ENCODE results near the gene LLGL2. TPM values are rescaled to one million over a fixed set of nuclear protein-coding genes. Genes with fewer than 3 reads are reported as not detected.
"Not testable (repeated sequence)": the region's sequence is repeated elsewhere in the genome, so short reads cannot be mapped to it uniquely, and the experiment has no call there.

LLGL2 gene
- under 1 TPM; 0.14 to 0.55 (median 0.46) TPM for total RNA-seq (2021; fragmentation: NEBNext Ultra II Directional; extraction: Animal tissue kit (Norgen Biotek cat#: 25700))
- long read RNA-seq: 0 reads

GRCh38 chr17:75524970-75525805 is at the start of gene LLGL2:
TSS of gene LLGL2 (plus strand) at chr17:75525697. CDS start at chr17:75543427, 17,730 bp downstream.
- DNase-seq: no peak
- H3K4me1 Mint-ChIP-seq (ENCODE audit: low read depth): no peaks in the 10 kb centered on the region
- no peak within 1 kb of the TSS for H3K27ac Mint-ChIP-seq
- no peaks in the 10 kb centered on the region for H3K36me3 Mint-ChIP-seq (ENCODE audit: low read depth)
- H3K4me3 Mint-ChIP-seq: peak within 1 kb of the TSS; percentile 28; the same call in 1 of the 2 replicates
- no peaks in the 10 kb centered on the region for H3K9me3 Mint-ChIP-seq
- TF ChIP-seq CTCF (IDR thresholded peaks at IDR 0.05): peak; percentile 51
- peaks cover 8% of the 10 kb centered on the region for H3K27me3 Mint-ChIP-seq (ENCODE audit: insufficient read depth)

GRCh38 chr17:75475851-75476250 is 49.6 kb upstream of the LLGL2 start:
- Mint-ChIP-seq H3K27ac (no peak overlapping the region), H3K9me3 (no peaks in the 10 kb centered on the region), H3K4me1 (ENCODE audit: low read depth) (no peaks in the 10 kb centered on the region), H3K4me3 (no peak overlapping the region), H3K27me3 (ENCODE audit: insufficient read depth) (peaks cover 2% of the 10 kb centered on the region; the same call in 1 of the 2 replicates), H3K36me3 (ENCODE audit: low read depth) (0 out of 2 replicates have a peak, but pooled peaks cover 7% of the 10 kb centered on the region)
- DNase-seq: no peak
- TF ChIP-seq CTCF (IDR thresholded peaks at IDR 0.05): no peak

GRCh38 chr17:75476271-75476671 is 49.2 kb upstream of the LLGL2 start:
- no peak overlapping the region for H3K4me3 Mint-ChIP-seq
- no peak overlapping the region for H3K27ac Mint-ChIP-seq
- no peaks in the 10 kb centered on the region for H3K4me1 Mint-ChIP-seq (ENCODE audit: low read depth)
- H3K27me3 Mint-ChIP-seq (ENCODE audit: insufficient read depth): peaks cover 2% of the 10 kb centered on the region; the same call in 1 of the 2 replicates
- H3K9me3 Mint-ChIP-seq: no peaks in the 10 kb centered on the region
- TF ChIP-seq CTCF (IDR thresholded peaks at IDR 0.05): no peak
- H3K36me3 Mint-ChIP-seq (ENCODE audit: low read depth): 0 out of 2 replicates have a peak, but pooled peaks cover 7% of the 10 kb centered on the region
- no peak for DNase-seq

- no peak for TF ChIP-seq CTCF (IDR thresholded peaks at IDR 0.05)
- Mint-ChIP-seq H3K9me3 (no peaks in the 10 kb centered on the region), H3K4me1 (ENCODE audit: low read depth) (no peaks in the 10 kb centered on the region), H3K27me3 (ENCODE audit: insufficient read depth) (peaks cover 2% of the 10 kb centered on the region; the same call in 1 of the 2 replicates), H3K4me3 (no peak overlapping the region), H3K36me3 (ENCODE audit: low read depth) (0 out of 2 replicates have a peak, but pooled peaks cover 7% of the 10 kb centered on the region), H3K27ac (no peak overlapping the region)
- DNase-seq: no peak
These were observed 48.6 kb upstream of the LLGL2 start for GRCh38 chr17:75476752-75477489.

GRCh38 chr17:75477490-75477862 is 48.0 kb upstream of the LLGL2 start:
- not testable (repeated sequence) for H3K27me3 Mint-ChIP-seq (ENCODE audit: insufficient read depth); DNase-seq; H3K9me3 Mint-ChIP-seq; H3K36me3 Mint-ChIP-seq (ENCODE audit: low read depth); H3K27ac Mint-ChIP-seq; H3K4me3 Mint-ChIP-seq; H3K4me1 Mint-ChIP-seq (ENCODE audit: low read depth)

Data from HFFc6 (cell line).